Mammary microvascular endothelial cell (primary cell): ENCODE results near the gene PRICKLE4. TPM values are rescaled to one million over a fixed set of nuclear protein-coding genes. Genes with fewer than 3 reads are reported as not detected.

ENCODE experiments used
- total RNA-seq: library from RNA; depleted of rRNA; stranded (reverse); fragments of >200 nt; gene quantifications from 2 replicates; pipeline ENCODE4 v1.2.3, GENCODE V29; 2015

The PRICKLE4 gene, protein sequence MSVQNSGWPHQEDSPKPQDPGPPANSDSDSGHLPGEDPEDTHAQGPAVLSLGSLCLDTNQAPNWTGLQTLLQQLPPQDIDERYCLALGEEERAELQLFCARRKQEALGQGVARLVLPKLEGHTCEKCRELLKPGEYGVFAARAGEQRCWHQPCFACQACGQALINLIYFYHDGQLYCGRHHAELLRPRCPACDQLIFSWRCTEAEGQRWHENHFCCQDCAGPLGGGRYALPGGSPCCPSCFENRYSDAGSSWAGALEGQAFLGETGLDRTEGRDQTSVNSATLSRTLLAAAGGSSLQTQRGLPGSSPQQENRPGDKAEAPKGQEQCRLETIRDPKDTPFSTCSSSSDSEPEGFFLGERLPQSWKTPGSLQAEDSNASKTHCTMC
- 1.0 and 1.3 TPM in 2 replicates for total RNA-seq

DNA sequence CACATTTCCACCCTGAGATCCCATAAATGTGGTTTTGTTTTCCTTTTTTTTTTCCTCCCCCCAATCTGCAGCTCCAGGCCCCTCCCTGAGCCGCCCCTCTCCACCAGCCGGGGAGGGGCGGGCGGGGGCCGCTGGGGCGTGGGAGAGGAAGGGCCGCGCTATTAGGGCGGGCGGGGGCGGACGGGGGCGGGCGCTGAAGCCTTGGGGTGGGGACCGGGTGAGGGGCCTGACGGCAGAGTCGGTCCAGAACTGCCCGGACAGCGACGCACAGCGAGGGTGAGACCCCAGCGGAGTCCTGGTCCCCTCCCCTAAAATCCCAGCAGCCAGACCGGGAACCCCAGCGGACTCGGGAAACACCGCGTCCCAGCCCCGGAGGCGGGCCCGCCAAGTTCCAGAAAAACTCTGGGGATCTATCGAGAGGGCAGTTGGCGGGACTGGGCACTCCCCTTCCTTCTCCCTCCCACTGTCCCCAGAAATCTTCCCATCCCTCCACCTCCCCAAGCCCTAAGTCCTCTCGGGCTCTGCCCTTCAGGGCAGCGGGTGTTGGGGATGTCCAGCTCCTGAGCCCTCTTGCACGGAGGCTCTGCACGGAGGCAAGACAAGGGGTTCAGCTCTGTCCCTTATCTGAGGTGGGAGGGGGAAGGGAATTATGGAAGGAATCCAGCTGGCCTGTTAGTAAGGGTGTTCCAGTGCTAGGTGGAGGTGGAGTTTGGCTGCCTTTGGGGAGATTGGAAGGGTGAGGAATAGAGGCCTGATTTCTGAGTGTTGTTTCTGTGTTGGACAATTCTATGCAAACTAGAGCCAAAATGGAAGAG lies at the start of gene PRICKLE4:
PRICKLE4 (plus strand) TSS at position 232 of the 815 bp plus-strand sequence. CDS start 2,692 bp downstream, outside the sequence.

DNA sequence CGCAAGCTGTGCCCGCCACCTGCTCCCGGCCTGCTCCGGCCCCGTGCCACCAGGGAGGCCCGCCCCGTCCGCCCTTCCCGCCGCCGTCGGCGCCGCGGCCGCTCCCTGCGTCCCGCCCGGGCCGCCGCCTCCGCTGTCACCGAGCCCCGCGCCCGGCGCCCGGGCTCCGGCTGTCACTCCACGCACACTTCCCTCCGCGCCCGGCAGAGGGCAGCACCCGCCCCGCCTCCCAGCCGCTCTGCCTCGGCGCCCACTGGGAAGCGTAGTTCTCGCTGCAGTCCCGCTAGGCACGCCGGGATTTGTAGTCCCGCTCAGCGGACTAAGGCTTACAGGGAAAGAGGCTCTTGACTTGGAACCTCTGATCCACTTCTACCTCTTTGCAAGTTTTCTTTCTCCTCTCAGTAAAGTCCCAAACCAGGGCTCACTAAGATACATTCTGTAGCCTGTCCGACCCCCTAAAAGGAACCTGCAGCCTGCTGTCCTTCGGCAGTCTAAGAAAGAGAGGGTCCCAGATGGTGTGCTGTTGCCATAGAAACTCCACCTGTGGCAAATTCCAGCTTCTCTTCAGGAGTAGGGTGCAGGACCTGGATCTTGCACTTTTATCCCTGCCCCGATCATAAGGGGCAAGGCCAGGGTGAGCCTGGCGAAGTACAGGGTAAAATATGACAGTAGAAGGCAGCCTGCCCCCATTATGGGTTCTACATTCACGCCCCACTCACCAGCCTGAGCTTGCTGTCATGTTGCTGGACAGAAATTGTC lies 45.0 kb upstream of the PRICKLE4 start, which contains the start of gene TFEB:
TFEB (minus strand) TSS at position 182 of the 759 bp plus-strand sequence. CDS start 44,395 bp downstream, outside the sequence.

DNA sequence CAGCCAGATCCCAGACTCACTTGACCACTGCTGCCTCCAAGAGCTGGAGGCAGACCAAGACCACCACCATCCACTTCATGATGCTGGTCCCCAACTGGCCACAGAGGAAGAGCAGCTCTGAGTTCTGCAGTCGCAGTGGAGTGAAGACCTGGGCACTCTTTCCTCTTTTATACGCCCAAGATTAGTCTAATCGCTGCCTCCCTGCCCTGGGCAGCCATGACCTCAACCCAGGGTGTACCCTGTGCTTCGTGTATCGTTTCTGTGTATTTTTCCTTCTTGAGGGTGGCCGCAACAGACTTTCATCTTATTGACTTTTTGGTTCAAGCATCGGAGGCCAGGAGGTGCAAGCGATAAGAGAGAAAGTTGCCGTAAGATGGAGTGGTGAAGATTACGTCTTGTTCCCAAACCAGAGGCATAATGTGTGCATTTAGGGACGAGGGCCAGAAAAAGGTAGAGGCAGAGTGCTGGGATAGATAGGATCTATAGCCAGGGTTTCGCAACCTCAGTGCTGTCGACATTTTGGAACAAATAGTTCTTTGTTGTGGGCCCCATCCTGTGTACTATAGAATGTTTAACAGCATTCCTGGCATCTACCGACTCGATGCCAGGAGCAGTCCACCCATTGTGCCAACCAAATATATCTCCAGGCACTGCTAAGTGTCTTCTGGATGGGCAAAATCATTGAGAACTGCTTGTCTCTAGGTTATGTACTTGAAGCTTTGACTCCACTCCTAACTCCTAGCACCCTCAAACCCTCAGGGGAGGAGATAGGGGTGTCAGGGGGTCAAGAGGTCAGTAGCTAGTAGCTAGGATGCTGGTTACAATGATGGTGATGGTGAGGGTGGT lies 33.1 kb upstream of the PRICKLE4 start, which contains the start of gene PGC:
PGC (minus strand) TSS at position 142 of the 846 bp plus-strand sequence; CDS start at position 79, 63 bp downstream.

DNA sequence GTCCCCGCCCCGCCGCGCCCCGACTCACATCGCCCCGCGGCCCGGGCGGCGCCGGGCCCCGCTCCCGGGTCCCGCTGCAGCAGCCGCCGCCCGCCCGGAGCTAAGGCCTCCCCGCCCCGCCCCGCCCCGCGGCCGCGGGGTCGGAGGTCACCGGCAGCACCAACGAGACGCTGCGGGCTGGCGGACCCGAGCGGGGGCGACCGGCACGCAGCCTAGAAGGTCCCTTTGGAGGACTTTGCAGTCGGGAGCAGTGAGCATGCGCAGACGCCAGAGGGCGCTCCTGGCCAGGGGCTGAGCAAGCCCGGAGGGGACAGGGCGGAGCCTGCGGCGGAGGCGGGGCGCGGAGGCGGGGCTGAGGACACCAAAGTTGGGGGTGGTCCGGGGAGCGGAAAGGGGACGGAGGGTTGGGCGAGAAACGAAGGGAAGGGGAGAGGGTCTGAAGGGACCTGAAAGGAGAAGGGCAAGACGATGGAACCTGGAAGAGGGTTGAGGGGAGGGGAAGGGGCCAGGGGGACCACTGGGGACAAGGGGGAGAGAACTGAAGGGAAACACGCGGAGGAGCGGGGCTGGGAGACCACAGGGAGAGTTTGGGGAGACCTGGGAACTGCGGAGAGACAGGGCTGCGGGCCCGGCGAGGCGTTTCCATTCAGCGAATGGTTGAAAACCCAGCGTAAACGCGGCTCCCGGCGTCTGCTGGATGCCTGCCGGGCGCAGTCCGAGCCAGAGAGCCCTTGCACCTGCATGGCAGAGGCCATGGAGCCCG lies 613 bp upstream of the PRICKLE4 start, which contains the start of gene FRS3:
FRS3 (minus strand) TSS at position 113 of the 763 bp plus-strand sequence. CDS start 2,913 bp downstream, outside the sequence.

DNA sequence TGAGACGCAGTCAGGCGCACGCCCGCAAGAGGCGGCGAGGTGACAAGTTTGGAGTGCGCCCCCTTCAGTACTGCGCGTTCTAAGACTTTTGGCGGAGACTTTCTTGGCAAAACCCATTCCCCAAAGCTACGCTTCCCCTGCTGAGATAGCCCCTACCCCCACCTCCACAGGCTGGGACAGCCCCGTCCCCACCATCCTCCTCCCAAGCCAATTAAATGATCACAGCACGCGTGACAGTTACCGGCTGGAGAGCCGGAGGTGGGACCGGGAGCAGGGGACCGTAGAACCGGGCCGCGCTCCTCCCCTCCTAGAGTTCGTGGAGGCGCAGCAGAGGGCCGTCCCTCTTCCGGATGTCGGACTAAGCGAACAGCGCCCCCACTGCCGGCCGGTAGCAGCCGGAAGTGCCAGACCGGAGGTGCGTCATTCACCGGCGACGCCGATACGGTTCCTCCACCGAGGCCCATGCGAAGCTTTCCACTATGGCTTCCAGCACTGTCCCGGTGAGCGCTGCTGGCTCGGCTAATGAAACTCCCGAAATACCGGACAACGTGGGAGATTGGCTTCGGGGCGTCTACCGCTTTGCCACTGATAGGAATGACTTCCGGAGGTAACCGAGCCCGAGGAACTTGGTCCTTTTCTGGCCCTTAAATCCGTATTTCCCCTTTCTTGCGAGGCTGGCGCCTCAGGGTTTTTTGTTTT lies 6.8 kb downstream of the PRICKLE4 start, which contains the start of gene TOMM6:
TOMM6 (plus strand) TSS at position 476 of the 699 bp plus-strand sequence; CDS start at position 480, 4 bp downstream.

Other genes starting within 250 kb of the PRICKLE4 start
- 1.9 and 2.6 TPM in 2 replicates for gene FOXP4, start 234.4 kb upstream of the PRICKLE4 start, total RNA-seq
- gene MDFI, start 142.3 kb upstream of the PRICKLE4 start, total RNA-seq, result 19.5 and 22.5 TPM in 2 replicates
- 2.3 and 3.4 TPM in 2 replicates for gene TFEB, start 45.2 kb upstream of the PRICKLE4 start, total RNA-seq
- not detected in 2 replicates for gene PGC, start 33.4 kb upstream of the PRICKLE4 start, total RNA-seq
- 1.5 and 2.0 TPM in 2 replicates for gene FRS3, start 882 bp upstream of the PRICKLE4 start, total RNA-seq
- gene TOMM6, start 6.9 kb downstream of the PRICKLE4 start, total RNA-seq, result 313 and 322 TPM in 2 replicates
- gene USP49, start 114.6 kb downstream of the PRICKLE4 start, total RNA-seq, result 1.8 and 1.9 TPM in 2 replicates
- 25.0 TPM in 2 replicates for gene MED20, start 140.4 kb downstream of the PRICKLE4 start, total RNA-seq
- 10.3 and 14.3 TPM in 2 replicates for gene BYSL, start 140.7 kb downstream of the PRICKLE4 start, total RNA-seq
- gene CCND3, start 161.0 kb downstream of the PRICKLE4 start, total RNA-seq, result 124 and 135 TPM in 2 replicates